SH-SY5Y (cell line): ENCODE data around the gene OSMR.

Experiments used
- GATA2 ChIP-seq: IDR thresholded peaks from 2 replicates; pipeline ENCODE4 v1.6.1; 2011; ENCODE audit warnings: mild to moderate bottlenecking, low read depth, low read length
- GATA3 ChIP-seq: IDR thresholded peaks from 2 replicates; pipeline ENCODE4 v1.6.1; 2011; ENCODE audit warnings: low read depth, mild to moderate bottlenecking, low read length, moderate library complexity

DNA sequence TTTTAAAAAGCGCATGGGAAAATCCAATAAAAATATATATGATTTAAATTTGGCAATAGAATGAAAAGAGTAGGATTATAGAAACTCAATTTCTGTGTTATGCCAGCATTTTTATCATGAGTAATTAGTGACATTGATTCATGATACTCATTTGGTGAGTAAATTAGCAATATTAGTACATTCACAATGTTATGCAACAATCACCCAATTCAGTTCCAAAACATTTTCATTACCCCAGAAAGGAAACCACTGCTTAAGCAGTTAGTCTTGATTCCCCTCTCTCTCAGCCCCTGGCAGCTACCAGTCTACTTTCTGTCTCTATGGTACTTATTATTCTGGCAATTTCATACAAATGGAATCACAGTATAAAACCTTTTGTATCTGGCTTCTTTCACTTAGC, 27.0 kb downstream of the OSMR start:
- no peak for TF ChIP-seq GATA2
- TF ChIP-seq GATA3 = no peak
